Measurements from ENCODE around the gene EPHA2.

The EPHA2 gene

GRCh38 chr1:16090076-16090826 lies 65.6 kb downstream of the EPHA2 start:
- Histone ChIP-seq H3K9me3 (ENCODE audit: low read depth, low read length) (no peaks in the 10 kb centered on the region), H3K4me3 (no peak overlapping the region), H3K9ac (ENCODE audit: insufficient read length) (no peak overlapping the region), H3K36me3 (ENCODE audit: insufficient read depth, low read length) (no peaks in the 10 kb centered on the region), H3K27ac (peak overlapping the region; percentile 58; the same call in 1 of the 2 replicates)
- TF ChIP-seq EZH2 (IDR thresholded peaks at IDR 0.05), result no peak
- no peak for TF ChIP-seq FOXP2 (optimal IDR thresholded peaks at IDR 0.05; ENCODE audit: control extremely low read depth, extremely low read length, insufficient read depth)
- no peak for TF ChIP-seq POLR2AphosphoS5 (IDR thresholded peaks at IDR 0.05; ENCODE audit: borderline replicate concordance, low read depth, low read length)
- no peak for DNase-seq (ENCODE audit: low read depth, low spot score)

- Histone ChIP-seq H3K9ac (ENCODE audit: insufficient read length) (peak overlapping the region; percentile 28), H3K36me3 (ENCODE audit: insufficient read depth, low read length) (no peaks in the 10 kb centered on the region), H3K9me3 (ENCODE audit: low read depth, low read length) (no peaks in the 10 kb centered on the region), H3K27ac (peak overlapping the region; percentile 80), H3K4me3 (no peak overlapping the region)
- TF ChIP-seq EZH2 (IDR thresholded peaks at IDR 0.05) (no peak), POLR2AphosphoS5 (IDR thresholded peaks at IDR 0.05; ENCODE audit: borderline replicate concordance, low read depth, low read length) (no peak), FOXP2 (optimal IDR thresholded peaks at IDR 0.05; ENCODE audit: control extremely low read depth, extremely low read length, insufficient read depth) (no peak)
- no peak for DNase-seq (ENCODE audit: low read depth, low spot score)
Observed at GRCh38 chr1:16088996-16089395, 66.9 kb downstream of the EPHA2 start.

- no peak for DNase-seq (ENCODE audit: low read depth, low spot score)
- H3K36me3 ChIP-seq (ENCODE audit: insufficient read depth, low read length), result no peaks in the 10 kb centered on the region
- no peaks in the 10 kb centered on the region for H3K9me3 ChIP-seq (ENCODE audit: low read depth, low read length)
- H3K4me3 ChIP-seq, result no peak overlapping the region
- no peak for TF ChIP-seq FOXP2 (optimal IDR thresholded peaks at IDR 0.05; ENCODE audit: control extremely low read depth, extremely low read length, insufficient read depth)
- no peak for TF ChIP-seq EZH2 (IDR thresholded peaks at IDR 0.05)
- TF ChIP-seq POLR2AphosphoS5 (IDR thresholded peaks at IDR 0.05; ENCODE audit: borderline replicate concordance, low read depth, low read length), result no peak
- peak overlapping the region; percentile 80 for H3K27ac ChIP-seq
- H3K9ac ChIP-seq (ENCODE audit: insufficient read length), result peak overlapping the region; percentile 41
Observed at GRCh38 chr1:16088351-16088911, 67.4 kb downstream of the EPHA2 start.

- TF ChIP-seq POLR2AphosphoS5 (IDR thresholded peaks at IDR 0.05; ENCODE audit: borderline replicate concordance, low read depth, low read length), result no peak
- TF ChIP-seq EZH2 (IDR thresholded peaks at IDR 0.05), result no peak
- no peak for TF ChIP-seq FOXP2 (optimal IDR thresholded peaks at IDR 0.05; ENCODE audit: control extremely low read depth, extremely low read length, insufficient read depth)
- H3K27ac ChIP-seq, result no peak overlapping the region
- no peaks in the 10 kb centered on the region for H3K9me3 ChIP-seq (ENCODE audit: low read depth, low read length)
- H3K9ac ChIP-seq (ENCODE audit: insufficient read length), result peak overlapping the region; percentile 41
- H3K36me3 ChIP-seq (ENCODE audit: insufficient read depth, low read length), result no peaks in the 10 kb centered on the region
- DNase-seq (ENCODE audit: low read depth, low spot score), result no peak
- H3K4me3 ChIP-seq, result no peak overlapping the region
Observed at GRCh38 chr1:16087733-16088132, 68.1 kb downstream of the EPHA2 start.

GRCh38 chr1:16085522-16085921 lies 70.3 kb downstream of the EPHA2 start:
- no peaks in the 10 kb centered on the region for H3K36me3 ChIP-seq (ENCODE audit: insufficient read depth, low read length)
- H3K4me3 ChIP-seq, result no peak overlapping the region
- no peak for DNase-seq (ENCODE audit: low read depth, low spot score)
- no peak overlapping the region for H3K27ac ChIP-seq
- TF ChIP-seq FOXP2 (optimal IDR thresholded peaks at IDR 0.05; ENCODE audit: control extremely low read depth, extremely low read length, insufficient read depth) (no peak), EZH2 (IDR thresholded peaks at IDR 0.05) (no peak), POLR2AphosphoS5 (IDR thresholded peaks at IDR 0.05; ENCODE audit: borderline replicate concordance, low read depth, low read length) (no peak)
- H3K9me3 ChIP-seq (ENCODE audit: low read depth, low read length), result no peaks in the 10 kb centered on the region
- H3K9ac ChIP-seq (ENCODE audit: insufficient read length), result no peak overlapping the region

GRCh38 chr1:16083486-16083885 lies 72.4 kb downstream of the EPHA2 start:
- H3K4me3 ChIP-seq, result no peak overlapping the region
- no peak overlapping the region for H3K27ac ChIP-seq
- H3K9me3 ChIP-seq (ENCODE audit: low read depth, low read length), result no peaks in the 10 kb centered on the region
- H3K36me3 ChIP-seq (ENCODE audit: insufficient read depth, low read length), result no peaks in the 10 kb centered on the region
- TF ChIP-seq POLR2AphosphoS5 (IDR thresholded peaks at IDR 0.05; ENCODE audit: borderline replicate concordance, low read depth, low read length), result no peak
- no peak for TF ChIP-seq EZH2 (IDR thresholded peaks at IDR 0.05)
- TF ChIP-seq FOXP2 (optimal IDR thresholded peaks at IDR 0.05; ENCODE audit: control extremely low read depth, extremely low read length, insufficient read depth), result no peak
- no peak overlapping the region for H3K9ac ChIP-seq (ENCODE audit: insufficient read length)
- no peak for DNase-seq (ENCODE audit: low read depth, low spot score)

- H3K4me3 ChIP-seq, result no peak overlapping the region
- H3K9ac ChIP-seq (ENCODE audit: insufficient read length), result no peak overlapping the region
- TF ChIP-seq EZH2 (IDR thresholded peaks at IDR 0.05), result no peak
- TF ChIP-seq FOXP2 (optimal IDR thresholded peaks at IDR 0.05; ENCODE audit: control extremely low read depth, extremely low read length, insufficient read depth), result no peak
- no peak for TF ChIP-seq POLR2AphosphoS5 (IDR thresholded peaks at IDR 0.05; ENCODE audit: borderline replicate concordance, low read depth, low read length)
- no peak for DNase-seq (ENCODE audit: low read depth, low spot score)
- no peaks in the 10 kb centered on the region for H3K9me3 ChIP-seq (ENCODE audit: low read depth, low read length)
- H3K36me3 ChIP-seq (ENCODE audit: insufficient read depth, low read length), result no peaks in the 10 kb centered on the region
- no peak overlapping the region for H3K27ac ChIP-seq
Observed at GRCh38 chr1:16082283-16083038, 73.4 kb downstream of the EPHA2 start.

- no peak for TF ChIP-seq POLR2AphosphoS5 (IDR thresholded peaks at IDR 0.05; ENCODE audit: borderline replicate concordance, low read depth, low read length)
- TF ChIP-seq FOXP2 (optimal IDR thresholded peaks at IDR 0.05; ENCODE audit: control extremely low read depth, extremely low read length, insufficient read depth), result no peak
- TF ChIP-seq EZH2 (IDR thresholded peaks at IDR 0.05), result no peak
- DNase-seq (ENCODE audit: low read depth, low spot score), result no peak
- Histone ChIP-seq H3K27ac (no peak overlapping the region), H3K9ac (ENCODE audit: insufficient read length) (no peak overlapping the region), H3K9me3 (ENCODE audit: low read depth, low read length) (no peaks in the 10 kb centered on the region), H3K36me3 (ENCODE audit: insufficient read depth, low read length) (no peaks in the 10 kb centered on the region), H3K4me3 (no peak overlapping the region)
Observed at GRCh38 chr1:16081636-16082035, 74.2 kb downstream of the EPHA2 start.
